Sigmoid colon (tissue), 4 donors: Measurements from ENCODE around the gene MDFI.

ENCODE experiments used
- POLR2A ChIP-seq, 2 donors: fragments of 450-650 bp; IDR thresholded peaks; one replicate each; pipeline ENCODE4 v1.6.1; 2016; ENCODE audit warnings: antibody characterized with exemption in 2 of 2, mild to moderate bottlenecking in 2 of 2, moderate library complexity in 2 of 2
- POLR2AphosphoS5 ChIP-seq, 4 donors: sonication (generic); formaldehyde crosslinking; IDR thresholded peaks; one replicate each; pipeline ENCODE4 v1.6.1; 2017; ENCODE audit warnings: antibody characterized with exemption in 4 of 4
- TF ChIP-seq, protein P1 (sequence below), 4 experiments: fragments of 450-650 bp in 3 of 4; fragments of 200-600 bp in 1 of 4; IDR thresholded peaks; one replicate each; pipeline ENCODE4 v1.5.1; 2016 to 2019; ENCODE audit warnings: antibody characterized with exemption in 4 of 4, mild to moderate bottlenecking in 3 of 4, moderate library complexity in 2 of 4

DNA sequence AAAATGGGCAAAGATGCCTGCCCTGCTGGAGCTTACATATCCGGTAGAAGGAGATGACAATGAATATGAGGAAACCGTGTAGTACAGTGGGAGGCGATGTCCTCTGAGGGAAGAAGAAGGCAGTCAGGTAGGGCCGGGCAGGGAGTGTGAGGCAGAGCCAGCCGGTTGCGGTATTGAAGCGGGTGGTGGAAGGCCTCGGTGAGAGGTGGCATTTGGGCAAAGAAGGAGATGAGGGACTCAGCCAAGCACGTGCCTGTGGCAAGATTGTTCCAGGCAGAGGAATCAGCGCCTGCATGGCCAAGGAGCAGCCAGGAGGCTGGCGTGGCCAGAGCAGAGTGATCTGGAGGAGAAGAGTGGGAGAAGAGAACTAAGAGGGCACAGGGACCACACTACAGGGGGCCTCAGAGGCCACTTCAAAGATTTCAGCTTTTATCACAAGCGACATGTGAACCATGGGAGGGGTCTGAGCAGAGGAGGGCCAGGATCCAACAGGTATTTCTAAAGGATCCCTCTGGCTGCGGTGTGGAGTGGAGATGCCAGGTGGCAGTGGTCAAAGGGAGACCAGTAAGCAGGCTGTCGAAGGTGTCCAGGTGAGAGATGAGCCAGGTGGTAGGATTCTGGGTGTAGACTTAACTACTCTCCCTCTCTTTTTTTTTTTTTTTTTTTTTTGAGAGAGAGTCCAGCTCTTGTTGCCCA lies 13.8 kb downstream of the MDFI start:
- TF ChIP-seq, protein P1, sequence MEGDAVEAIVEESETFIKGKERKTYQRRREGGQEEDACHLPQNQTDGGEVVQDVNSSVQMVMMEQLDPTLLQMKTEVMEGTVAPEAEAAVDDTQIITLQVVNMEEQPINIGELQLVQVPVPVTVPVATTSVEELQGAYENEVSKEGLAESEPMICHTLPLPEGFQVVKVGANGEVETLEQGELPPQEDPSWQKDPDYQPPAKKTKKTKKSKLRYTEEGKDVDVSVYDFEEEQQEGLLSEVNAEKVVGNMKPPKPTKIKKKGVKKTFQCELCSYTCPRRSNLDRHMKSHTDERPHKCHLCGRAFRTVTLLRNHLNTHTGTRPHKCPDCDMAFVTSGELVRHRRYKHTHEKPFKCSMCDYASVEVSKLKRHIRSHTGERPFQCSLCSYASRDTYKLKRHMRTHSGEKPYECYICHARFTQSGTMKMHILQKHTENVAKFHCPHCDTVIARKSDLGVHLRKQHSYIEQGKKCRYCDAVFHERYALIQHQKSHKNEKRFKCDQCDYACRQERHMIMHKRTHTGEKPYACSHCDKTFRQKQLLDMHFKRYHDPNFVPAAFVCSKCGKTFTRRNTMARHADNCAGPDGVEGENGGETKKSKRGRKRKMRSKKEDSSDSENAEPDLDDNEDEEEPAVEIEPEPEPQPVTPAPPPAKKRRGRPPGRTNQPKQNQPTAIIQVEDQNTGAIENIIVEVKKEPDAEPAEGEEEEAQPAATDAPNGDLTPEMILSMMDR (IDR thresholded peaks at IDR 0.05), result no peak
- no peak for TF ChIP-seq POLR2AphosphoS5 (IDR thresholded peaks at IDR 0.05)
- no peak for TF ChIP-seq POLR2A (IDR thresholded peaks at IDR 0.05)
